Heart right ventricle (tissue), 16 donors: ENCODE measurements around the gene AJM1. TPM values are rescaled to one million over a fixed set of nuclear protein-coding genes. Genes with fewer than 3 reads are reported as not detected.
"Not testable (repeated sequence)": the region's sequence is repeated elsewhere in the genome, so short reads cannot be mapped to it uniquely, and the experiment has no call there.

Experiments
- ATAC-seq, 8 donors: fragments of 200-7000 bp; cut with Tn5 transposase; one replicate each; pipeline ENCODE4 v1.9.1; 2020; ENCODE audit warnings: mild to moderate bottlenecking in 8 of 8, moderate library complexity in 8 of 8, moderate number of reproducible peaks in 1 of 8
- DNase-seq, 2 donors: peaks; one replicate each; pipeline ENCODE4 v3.0.0-alpha.2; 2020
- H3K27ac ChIP-seq, 10 donors: fragments of 200-600 bp; sonication (generic) in 2 of 10; one replicate each; pipeline versions ENCODE4 v1.5.0 to v1.8.0; 2020 to 2022; ENCODE audit warnings: mild to moderate bottlenecking in 3 of 10
- H3K27me3 ChIP-seq, 7 donors: fragments of 200-600 bp; one replicate each; pipeline ENCODE4 v1.8.0; 2021 to 2022; ENCODE audit warnings: mild to moderate bottlenecking in 2 of 7
- H3K36me3 ChIP-seq, 9 donors: fragments of 200-600 bp; sonication (generic) in 1 of 9; one replicate each; pipeline versions ENCODE4 v1.5.0 to v1.8.0; 2020 to 2022; ENCODE audit warnings: mild to moderate bottlenecking in 2 of 9
- H3K4me1 ChIP-seq, 9 donors: fragments of 200-600 bp; sonication (generic) in 1 of 9; one replicate each; pipeline versions ENCODE4 v1.5.0 to v1.8.0; 2020 to 2022; ENCODE audit warnings: mild to moderate bottlenecking in 4 of 9
- H3K4me3 ChIP-seq, 10 donors: fragments of 200-600 bp; sonication (generic) in 2 of 10; one replicate each; pipeline versions ENCODE4 v1.5.0 to v1.8.0; 2020 to 2022; ENCODE audit warnings: mild to moderate bottlenecking in 7 of 10, moderate library complexity in 2 of 10
- H3K9me3 ChIP-seq, 11 donors: fragments of 200-600 bp in 10 of 11; sonication (generic) in 2 of 11; one replicate each; pipeline versions ENCODE4 v1.5.0 to v1.8.0; 2013 to 2022; ENCODE audit warnings: mild to moderate bottlenecking in 2 of 11, control low read depth in 1 of 11, moderate library complexity in 1 of 11
- CTCF ChIP-seq, 9 donors: fragments of 200-600 bp; sonication (generic) in 2 of 9; IDR thresholded peaks; one replicate each; pipeline versions ENCODE4 v1.5.0 to v1.8.0; 2021 to 2022; ENCODE audit warnings: antibody characterized with exemption in 9 of 9, mild to moderate bottlenecking in 5 of 9, moderate library complexity in 1 of 9
- WGBS, 2 donors: extraction: QIAGEN DNeasy Blood & Tissue Kit; methylation state at CpG; one replicate each; pipeline ENCODE4 v1.1.7; 2013; ENCODE audit warnings: inconsistent platforms in 1 of 2; 5-methylcytosine and 5-hydroxymethylcytosine counted together
- intact Hi-C, 10 donors: fragments of 100-400 bp; cut with DNase I; formaldehyde crosslinking; loops; one replicate each; pipeline versions ENCODE4 v1.11.1 to v1.14.2; 2022
- polyA plus RNA-seq, 2 donors: library from polyadenylated mRNA; stranded (reverse); fragments of 200-250 nt; gene quantifications; one replicate each; pipeline ENCODE4 v1.2.3, GENCODE V29; 2013
- total RNA-seq, 10 donors: library from RNA; stranded (reverse); fragmentation: NEBNext Ultra II Directional in 3 of 10; extraction: Animal tissue kit (Norgen Biotek cat#: 25700) in 3 of 10; gene quantifications; one replicate each; pipeline versions ENCODE4 v1.2.1 to v1.2.4, GENCODE V29; 2021 to 2023
- donor health status: Arrhythmogenic right ventricular cardiomyopathy.
- donor health status: ischemic (EF 13 %, LVEDD 7.1; RV severe dilation, severe dysfunction).
- donor health status: healthy with polysubstance abuse.
- donor health status: DM: no; HTN: yes; CAD: no.
- donor health status: DM: no; HTN: no; CAD: no.
- donor health status: ischemic (EF 25% LVEDD 6.9; RV normal size, moderate dysfunction).
- donor health status: ischemic (EF 25% LVEDD 5.7; RV mildly dilated, moderate dysfunction).
- donor health status: healthy.
- donor health status: DM: yes; HTN: yes; CAD: no.
- donor health status: Ischemic cardiomyopathy.
- donor health status: ischemic (EF 35%, LVEDD 5.7; RV mildly dilated, moderate dysfunction).
- donor health status: nonischemic (EF 11% LVEDD 7.7; RV severe dilation, severe dysfunction).
- donor health status: DM: yes; HTN: yes; CAD: no.
- donor health status: PGD.
- donor health status: ischemic (EF 29% LVEDD 5.4; RV normal size, mild dysfunction).
- donor health status: nonischemic (EF 23%, LVEDD 6.1; RV moderate dilation, normal function).

The AJM1 gene
- total and polyA plus RNA-seq, 12 donors: 3.4 to 8.3 (median 5.9) TPM

- Histone ChIP-seq H3K27ac (no peak overlapping the region), H3K4me3 (no peak overlapping the region), H3K9me3 (no peaks in the 10 kb centered on the region), H3K36me3 (peaks cover 0 to 87% (median 25%) of the 10 kb centered on the region in 9 donors), H3K27me3 (no peaks in the 10 kb centered on the region), H3K4me1 (no peaks in the 10 kb centered on the region)
- intact Hi-C loops: no loop called here
- ATAC-seq (no peak), DNase-seq (peak in 1 of 2 donors; percentile 11)
- 91% methylated on average over 36 of the region's 36 CpGs for WGBS, 2 donors
- TF ChIP-seq CTCF (IDR thresholded peaks at IDR 0.05): no peak
Measured at GRCh38 chr9:136835162-136835931, 6.9 kb upstream of the AJM1 start.

- Histone ChIP-seq H3K4me1 (peaks cover 0 to 8% (median 0%) of the 10 kb centered on the region in 9 donors), H3K27ac (no peak overlapping the region), H3K9me3 (no peaks in the 10 kb centered on the region), H3K4me3 (no peak overlapping the region), H3K36me3 (peaks cover 0 to 81% (median 18%) of the 10 kb centered on the region in 9 donors), H3K27me3 (no peaks in the 10 kb centered on the region)
- no peak for DNase-seq
- TF ChIP-seq CTCF (IDR thresholded peaks at IDR 0.05): no peak
- ATAC-seq: no peak
- 89 to 90% methylated on average over 21 of the region's 21 CpGs for WGBS, 2 donors
- intact Hi-C loops: no loop called here
Measured at GRCh38 chr9:136835932-136836904, 6.1 kb upstream of the AJM1 start.

- Histone ChIP-seq H3K4me1 (peaks cover 0 to 19% (median 9%) of the 10 kb centered on the region in 9 donors), H3K4me3 (no peak overlapping the region), H3K27me3 (no peaks in the 10 kb centered on the region), H3K9me3 (no peaks in the 10 kb centered on the region), H3K36me3 (peaks cover 0 to 70% (median 11%) of the 10 kb centered on the region in 9 donors), H3K27ac (no peak overlapping the region)
- no peak for TF ChIP-seq CTCF (IDR thresholded peaks at IDR 0.05)
- no peak for ATAC-seq
- intact Hi-C loops: no loop called here
- peak in 1 of 2 donors; percentile 11 for DNase-seq
- 90 to 91% methylated on average over 27 of the region's 27 CpGs for WGBS, 2 donors
Measured at GRCh38 chr9:136837146-136837855, 5.0 kb upstream of the AJM1 start.

- H3K27ac ChIP-seq, H3K9me3 ChIP-seq, DNase-seq, ATAC-seq, H3K4me3 ChIP-seq, H3K27me3 ChIP-seq, intact Hi-C loops: not testable (repeated sequence)
- Histone ChIP-seq H3K4me1 (peaks cover 3 to 24% (median 12%) of the 10 kb centered on the region in 9 donors), H3K36me3 (peaks cover 0 to 65% (median 11%) of the 10 kb centered on the region in 9 donors)
- 93% methylated on average over 15 of the region's 15 CpGs for WGBS, 2 donors
Measured at GRCh38 chr9:136837856-136838277, 4.4 kb upstream of the AJM1 start.
